Bone marrow (tissue), 2 donors: ENCODE measurements around the gene AKAP6.

ENCODE experiments used
- DNase-seq, 2 donors: peaks; one replicate each; lab custom pipeline; 2025; lab: John Stamatoyannopoulos, UW

The AKAP6 gene

DNA sequence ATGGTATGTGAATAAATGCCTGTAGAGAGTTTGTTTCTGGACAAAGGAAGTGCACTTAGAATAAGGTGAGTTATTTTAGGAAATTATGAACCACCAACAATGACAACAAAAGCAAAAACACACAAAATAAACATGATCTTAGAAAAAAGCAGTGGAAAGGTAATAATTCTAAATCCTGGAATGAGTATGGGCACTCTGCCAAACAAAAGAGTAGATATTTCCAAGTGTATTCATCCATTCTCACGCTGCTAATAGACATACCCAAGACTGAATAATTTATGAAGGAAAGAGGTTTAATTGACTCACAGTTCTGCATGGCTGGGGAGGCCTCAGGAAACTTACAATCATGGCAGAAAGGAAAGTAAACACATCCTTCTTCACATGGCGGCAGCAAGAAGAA is 340.3 kb downstream of the AKAP6 start:
- no peak for DNase-seq

DNA sequence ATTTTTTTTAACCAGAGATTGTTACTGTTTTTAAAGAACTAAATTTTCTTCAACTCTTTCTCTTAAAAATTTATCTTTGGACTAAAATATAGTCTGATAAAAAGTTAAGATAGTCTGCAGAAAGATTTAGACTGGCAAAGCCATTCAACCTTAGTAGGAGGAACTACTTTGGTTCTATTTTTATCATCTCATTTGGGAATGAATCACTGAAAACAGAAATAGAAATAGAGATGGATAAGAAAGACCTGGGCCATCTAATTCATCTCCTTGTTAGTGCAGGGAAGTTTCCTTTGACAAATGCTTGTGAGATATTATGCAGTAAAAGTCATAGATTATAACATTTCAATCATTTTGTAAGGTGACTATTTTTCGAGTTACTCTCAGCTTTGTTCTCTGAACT is 346.3 kb downstream of the AKAP6 start:
- no peak for DNase-seq

DNA sequence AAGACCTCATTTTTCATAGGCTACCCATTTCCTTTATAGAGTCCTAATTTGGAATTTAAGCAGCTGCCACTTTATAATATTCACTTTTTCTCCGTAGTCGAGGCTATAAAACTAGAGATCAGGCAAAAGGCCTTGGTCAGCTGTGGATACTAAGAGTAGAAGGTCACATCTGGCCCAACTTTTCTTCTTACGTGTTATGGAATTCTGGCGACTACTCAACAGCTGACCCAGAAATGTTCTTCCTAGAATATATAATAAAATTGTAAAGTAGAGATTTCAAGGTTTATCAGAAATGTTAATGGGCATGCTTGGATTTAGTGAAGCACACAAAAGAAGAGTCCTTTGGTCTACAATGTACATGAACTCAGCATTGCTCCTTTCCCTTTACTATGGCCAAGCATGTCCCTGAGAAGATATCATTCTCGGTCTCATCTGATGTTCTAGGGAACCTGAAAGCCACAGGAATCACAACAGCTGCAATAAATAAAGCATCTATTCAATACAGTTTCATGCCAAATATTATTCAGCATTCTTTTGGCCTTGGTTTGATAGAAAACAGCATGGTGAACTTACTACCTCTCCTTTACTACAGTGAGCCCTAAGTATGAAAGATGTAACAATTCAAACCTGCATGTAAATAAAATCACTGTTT is 348.2 kb downstream of the AKAP6 start:
- DNase-seq: no peak

DNA sequence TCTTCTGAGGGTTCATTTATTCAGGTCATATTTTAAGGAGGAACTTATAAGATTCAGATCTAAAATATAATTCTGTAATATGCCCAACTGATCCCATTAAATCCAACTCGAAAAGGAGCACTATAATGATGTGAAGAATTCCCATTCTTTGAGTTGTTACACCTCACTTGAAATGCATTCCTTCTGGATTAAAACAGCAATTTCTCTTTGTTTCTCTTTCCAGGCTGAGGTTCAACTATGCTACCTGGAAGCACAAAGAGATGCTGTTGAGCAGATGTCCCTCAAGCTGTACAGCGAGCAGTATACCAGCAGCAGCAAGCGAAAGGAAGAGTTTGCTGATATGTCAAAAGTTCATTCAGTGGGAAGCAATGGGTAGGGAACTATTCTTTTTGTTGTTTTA is 349.0 kb downstream of the AKAP6 start:
- DNase-seq: no peak

DNA sequence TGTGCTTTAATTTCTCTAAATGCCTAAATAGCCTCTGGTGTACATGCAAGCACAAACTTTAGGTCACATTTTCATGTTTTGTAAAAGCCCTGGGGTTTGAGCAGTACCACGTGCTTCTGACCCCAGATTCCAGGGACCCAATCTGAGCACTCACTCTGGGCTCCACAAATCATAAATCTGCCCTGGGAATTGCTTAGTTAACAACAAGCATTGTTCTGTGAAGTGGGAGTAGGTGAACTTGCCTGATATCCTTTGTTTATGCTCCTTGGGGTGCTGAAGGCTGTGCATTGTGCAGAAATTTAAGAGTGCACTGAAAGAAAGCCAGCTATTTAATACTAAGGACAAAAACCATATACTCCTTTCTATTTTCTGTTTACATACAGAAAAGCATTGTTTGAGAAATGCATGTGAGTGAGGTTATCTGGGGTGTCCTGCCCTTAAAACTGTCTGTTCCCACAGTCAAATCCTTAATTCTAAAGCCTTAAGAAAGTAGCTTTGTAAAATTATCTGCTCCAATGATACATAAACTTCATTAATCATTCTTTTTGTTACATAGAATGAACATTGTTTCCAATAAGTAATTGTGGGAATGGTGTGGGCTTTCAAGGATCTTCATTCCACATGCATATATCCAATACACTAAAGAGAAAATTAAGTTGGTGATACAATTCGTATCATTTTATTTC is 351.0 kb downstream of the AKAP6 start:
- DNase-seq: no peak

DNA sequence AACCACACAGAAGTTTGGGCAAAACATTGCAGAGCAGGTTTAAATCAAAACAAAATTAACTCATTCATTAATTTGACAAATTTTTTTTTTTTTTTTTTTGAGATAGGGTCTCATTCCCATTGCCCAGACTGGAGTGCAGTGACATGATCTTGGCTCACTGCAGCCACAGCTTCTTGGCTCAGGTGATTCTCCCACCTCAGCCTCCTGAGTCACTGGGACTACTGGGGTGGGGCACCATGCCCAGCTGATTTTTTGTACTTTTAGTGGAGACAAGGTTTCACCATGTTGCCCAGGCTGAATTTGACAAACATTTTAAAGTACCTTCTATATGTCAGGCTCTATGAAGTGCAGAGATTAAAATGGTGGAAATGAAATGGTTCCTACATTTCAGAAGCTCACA is 352.5 kb downstream of the AKAP6 start:
- no peak for DNase-seq

DNA sequence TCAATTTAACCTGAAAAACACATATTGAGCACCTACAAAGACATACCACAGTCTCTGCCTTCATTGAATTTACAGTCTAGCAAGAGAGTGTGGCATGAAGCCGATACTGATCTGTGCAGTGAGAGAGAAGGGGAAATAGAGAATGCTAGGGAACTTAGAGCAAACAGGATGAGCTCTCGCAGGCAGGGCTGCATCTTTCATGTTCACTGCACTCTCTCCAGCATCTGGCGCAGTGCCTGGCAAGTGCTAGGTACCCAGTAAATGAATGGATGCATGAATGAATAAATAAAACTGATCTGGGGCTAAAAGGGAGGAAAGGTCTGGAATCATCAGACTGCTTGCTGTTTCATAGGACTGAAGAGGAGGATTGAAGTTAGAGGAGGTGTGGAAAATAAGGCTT is 353.1 kb downstream of the AKAP6 start:
- no peak for DNase-seq

DNA sequence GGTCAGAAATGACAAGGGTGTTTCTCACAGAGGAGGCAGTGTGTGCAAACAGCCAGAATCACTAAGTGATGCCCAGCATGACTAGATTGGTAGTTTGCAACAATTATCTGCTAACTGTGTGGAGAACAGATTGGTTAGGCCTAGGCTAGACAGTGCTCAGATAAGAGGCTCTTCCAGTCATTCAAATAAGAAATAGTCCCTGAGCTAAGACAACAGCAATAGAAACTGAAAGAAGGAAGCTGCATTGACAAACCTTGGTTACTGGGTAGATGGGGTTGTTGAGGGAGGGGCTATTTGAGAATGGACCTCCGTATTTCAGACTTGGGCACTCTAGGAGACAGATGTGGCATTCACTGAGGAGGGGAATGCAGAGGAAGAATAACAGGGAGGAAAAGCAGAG is 354.6 kb downstream of the AKAP6 start:
- no peak for DNase-seq

DNA sequence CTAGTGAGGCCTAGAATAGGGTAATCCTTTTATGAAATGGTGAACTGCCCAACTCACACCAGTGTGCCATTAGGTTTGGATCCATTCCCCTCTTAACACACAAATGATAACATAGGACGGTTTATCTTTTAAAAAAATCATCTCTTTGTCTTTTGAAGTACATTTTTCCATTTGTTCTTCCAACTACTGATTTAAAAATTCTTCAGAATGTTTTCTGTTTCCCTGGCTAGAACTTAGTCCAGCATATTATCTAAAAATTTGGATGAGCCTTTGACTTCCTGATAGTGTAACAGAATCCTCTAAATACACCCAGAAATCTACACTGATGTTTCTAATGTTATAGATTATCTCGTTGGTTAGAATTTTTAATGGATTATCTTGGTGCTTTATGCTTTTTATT is 359.8 kb downstream of the AKAP6 start:
- DNase-seq: no peak

DNA sequence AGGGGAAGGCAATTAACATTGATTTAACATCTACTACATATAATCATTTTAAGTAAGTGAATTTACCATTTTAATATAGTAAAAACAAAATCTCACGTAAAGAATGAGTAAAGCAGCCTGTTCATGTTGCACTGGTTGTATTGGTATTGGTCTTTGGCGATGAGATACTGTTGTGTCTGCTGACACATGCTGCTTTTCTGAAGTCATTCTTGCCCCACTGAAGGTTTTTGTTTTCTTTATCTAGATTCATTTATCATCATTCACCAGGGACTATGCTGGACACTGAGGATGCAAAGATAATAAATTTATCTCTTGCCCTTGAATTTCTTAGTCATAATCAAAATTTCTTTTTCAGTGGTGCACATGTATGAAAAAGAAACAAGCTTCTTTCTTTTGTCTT is 363.3 kb downstream of the AKAP6 start:
- DNase-seq: no peak

DNA sequence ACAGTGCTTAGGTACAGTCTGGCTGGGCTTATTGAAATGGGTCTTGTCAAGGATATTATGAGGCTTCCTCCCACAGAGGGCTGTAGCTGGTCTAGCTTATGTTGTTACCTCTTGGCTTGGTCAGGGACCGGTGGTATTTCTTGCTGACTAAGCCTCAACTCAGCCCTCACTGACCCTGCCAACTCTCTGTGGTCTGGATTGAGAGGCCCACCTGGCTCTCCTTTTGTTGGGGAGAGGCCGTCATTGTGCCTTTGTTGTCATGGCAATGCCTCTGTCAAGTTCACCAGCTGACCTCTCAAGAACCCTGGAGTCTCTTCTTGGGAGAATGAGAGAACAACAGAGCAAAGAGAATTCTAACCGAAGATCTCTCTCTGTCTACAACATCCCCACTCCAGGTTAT is 364.0 kb downstream of the AKAP6 start:
- DNase-seq: no peak

DNA sequence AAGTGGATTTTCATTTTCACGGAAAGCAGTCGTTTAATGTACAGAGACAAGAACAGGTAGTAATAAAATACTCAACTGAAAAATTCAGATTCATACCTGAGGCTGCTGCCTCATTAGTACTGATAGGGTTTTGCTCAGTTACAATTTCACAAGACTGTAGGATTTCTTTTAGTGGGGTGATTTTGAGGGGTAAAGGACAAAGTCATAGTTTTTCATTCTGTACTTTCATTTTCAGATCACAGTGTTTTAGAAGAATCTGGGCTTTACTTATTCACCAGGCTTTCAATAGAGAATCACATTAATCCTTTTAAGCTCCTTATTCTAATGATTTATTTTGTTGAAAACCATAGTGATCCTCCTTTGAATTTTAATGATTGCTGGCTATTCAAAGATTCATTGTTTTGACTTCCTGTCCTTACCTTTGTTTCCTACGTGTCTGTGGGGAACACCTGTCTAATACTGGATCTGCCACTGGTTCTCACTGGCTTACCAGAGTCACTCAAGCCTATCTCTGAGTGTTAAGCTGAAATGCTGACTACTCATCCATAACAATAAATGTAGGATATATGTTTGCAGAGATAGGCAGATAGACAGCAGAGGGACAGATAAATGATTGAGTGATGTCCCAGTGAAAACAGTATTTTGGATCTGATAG is 365.8 kb downstream of the AKAP6 start:
- DNase-seq: no peak

DNA sequence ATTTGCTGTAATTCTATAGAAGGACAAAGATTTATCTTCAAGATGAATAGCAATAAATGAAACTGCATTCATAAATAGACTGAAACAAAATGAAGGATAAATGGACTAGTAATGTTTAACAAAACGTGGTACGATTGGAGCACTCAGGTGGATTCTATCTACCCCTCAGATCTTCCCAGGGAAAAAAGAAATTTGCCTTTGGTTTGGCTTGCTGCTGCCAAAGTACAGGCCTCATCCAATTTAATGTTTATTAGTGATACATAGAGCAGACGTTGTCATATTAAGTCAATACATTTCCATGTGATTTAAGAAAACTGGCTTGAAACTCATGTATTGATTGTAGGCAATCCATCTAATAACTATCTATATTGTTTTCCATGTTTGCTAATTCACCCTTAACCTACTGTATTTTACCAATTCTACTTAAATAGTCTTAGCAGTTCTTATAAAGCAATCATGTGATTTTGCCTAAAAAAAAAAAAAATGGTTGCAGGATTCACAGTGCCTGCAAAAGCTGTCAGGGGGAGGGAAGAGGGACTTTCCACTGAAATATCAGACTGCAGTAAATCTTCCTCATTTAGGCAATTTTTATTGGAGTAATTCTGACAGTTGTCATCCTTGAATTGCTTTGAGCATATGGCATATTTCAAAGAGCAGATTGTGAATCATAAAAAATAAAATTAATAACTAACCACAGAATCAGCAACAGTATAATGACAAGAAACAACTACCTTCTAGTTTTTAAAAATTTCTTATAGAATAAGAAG is 367.4 kb downstream of the AKAP6 start:
- DNase-seq: no peak

DNA sequence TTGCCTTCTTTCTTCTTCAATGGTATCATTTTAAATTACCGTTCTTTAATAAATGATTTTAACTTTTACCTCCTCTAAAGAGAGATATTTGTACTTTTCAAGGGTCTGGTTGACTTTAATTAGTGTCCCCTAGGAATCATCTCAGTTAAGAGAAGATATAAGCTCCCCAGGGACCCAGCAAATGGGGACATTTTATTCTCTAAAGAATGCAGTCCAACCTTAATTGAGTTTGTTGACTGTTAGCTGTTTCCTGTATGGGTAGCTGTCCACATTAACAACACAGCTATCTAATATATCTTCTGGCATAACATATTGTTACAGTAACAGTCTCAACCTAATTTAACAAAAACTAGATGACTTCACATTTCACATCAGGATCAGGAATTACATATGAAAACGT is 368.0 kb downstream of the AKAP6 start:
- no peak for DNase-seq

DNA sequence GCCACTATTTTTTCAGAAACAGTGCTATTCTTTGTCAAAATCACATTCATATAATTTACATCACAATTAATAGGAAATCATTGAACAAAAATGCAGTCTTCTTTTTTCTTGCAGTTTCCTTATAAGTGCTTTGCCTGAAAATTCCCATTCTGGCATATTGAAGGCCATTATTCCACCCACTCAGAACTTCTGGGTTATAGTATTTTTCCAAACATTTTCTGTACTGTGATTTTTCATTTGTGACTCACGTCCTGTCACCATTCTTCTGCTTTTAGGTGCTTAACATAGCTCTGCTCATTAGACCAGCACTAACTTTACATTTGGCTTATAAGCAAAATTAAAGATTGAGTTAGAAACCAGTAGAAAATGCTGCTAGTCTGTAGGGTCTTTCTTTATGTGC is 368.6 kb downstream of the AKAP6 start:
- DNase-seq: no peak

DNA sequence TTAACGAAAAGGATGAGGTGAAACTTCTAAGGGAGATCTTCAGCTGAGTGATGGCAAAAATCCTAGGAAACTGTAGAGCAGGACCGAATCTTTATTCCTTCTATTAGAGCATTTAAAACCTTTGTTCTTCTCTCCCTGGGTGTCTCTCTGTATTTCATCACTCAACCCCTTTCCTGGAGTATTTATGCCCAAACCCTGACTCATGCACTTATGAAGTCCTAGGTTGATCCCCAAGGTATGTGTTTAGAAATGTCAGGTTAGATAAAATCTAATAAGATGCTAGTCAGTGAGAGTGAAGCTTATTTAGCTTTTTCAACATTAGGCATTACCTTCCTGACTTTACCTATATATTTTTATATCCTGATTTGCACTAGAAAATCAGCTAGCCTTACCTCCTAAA is 369.7 kb downstream of the AKAP6 start:
- DNase-seq: no peak

DNA sequence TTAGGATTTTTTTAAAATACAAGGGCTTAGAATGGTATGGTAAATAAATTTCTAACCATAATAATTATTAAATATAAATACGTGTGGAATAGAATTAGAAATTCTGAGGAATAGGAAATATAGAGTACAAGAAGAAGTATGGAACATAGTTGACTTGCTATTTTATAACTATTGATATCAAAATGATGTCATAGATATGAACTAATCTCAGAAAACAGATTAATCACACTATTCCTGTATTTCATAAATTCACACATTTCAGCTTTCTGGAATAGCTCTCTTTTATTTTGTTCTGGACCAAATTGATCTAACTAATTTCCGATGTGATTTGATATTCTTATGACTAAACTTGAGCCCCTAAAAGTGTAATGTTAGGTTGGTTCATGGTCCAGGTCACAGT is 372.4 kb downstream of the AKAP6 start:
- DNase-seq: no peak

DNA sequence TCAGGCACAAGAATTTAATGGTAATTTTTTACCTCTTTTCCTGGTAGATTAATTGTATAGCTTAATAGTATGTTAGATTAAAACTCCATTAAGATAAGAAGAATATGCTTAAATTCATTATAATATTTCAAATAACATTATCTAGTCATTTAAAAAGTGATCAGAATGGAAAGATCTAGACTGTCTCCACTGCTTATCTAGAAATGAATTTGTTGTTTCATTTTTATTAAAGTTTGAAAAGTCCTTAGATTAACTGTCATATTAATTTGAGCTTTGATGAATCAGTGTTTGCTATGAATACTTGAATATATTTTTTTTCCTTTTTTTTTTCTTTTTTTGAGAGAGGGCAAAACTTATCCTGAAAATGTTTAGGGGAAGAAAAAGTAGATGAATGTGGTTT is 373.0 kb downstream of the AKAP6 start:
- DNase-seq: no peak

DNA sequence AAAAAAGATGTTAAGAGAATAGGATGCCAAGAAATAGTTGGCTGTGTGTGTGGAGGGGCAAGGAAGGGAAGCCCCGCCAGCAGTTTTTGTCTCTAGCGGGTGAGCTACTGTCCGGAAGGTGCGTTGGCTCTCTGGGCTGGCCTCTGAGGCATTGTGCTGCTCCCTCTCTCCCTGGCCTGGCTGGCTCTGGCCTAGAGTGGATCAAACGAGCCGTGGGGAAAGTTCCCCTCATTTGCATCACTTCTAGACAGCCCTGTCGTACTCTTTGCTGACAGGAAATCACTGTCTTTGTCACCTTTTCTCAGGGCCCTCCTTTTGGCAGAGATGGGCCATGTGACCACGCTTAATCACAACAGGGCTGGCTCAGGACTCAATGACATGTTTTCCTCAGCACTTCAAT is 373.5 kb downstream of the AKAP6 start:
- DNase-seq: no peak

DNA sequence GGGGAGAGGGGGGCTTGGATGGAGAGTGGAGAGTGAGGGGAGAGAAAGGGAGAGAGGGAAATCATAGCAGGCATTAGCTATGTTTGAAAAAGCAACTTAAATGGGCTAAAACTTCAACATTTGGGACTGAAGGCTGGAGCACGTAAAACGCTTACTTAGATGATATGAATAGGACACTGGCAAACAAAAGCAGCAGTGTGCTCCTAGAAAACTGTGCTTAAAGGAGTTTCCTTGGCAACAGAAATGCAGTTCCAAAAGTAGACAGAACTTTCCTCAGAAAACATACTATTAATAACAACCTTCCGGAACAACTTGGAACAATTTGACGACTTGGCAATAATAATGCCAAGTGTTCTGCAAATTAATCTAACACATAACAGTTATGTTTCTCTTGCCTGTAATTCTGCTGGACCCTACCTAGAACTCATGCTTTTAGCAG is 374.1 kb downstream of the AKAP6 start:
- DNase-seq: no peak

DNA sequence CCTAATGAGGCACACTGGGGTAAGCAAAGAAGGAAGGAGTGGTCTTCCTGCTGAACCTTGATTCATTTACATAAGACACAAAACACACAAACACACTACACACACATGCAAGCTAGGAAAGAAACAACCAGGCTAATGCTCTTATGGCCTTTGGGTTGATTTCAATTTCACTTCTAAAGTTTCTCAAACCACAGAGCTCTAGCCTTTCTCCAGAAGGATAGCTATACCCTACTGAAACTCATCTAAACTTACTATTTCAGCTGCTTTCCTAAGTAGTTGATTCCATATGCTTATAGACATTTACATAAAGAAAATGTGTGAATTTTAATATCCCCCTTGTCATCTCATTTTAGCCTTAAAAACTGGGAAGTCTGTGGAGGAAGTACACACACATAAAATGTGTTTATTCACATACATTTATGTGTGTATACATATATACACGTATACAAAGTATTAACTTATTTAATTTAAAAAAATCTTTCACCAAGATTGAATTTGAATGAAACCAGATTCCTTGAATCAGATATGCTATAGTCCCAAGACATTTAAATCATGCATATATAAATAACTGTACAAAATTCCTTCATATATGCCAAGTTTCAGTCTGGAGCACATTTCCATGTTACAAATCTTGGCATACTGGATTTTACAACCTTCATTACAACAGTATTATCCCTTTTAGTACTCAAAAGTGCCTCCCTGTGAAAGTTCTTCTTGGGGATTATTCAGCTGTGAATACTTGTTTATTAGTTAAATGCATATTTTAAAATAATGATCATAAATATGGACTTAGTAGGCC is 377.8 kb downstream of the AKAP6 start:
- DNase-seq: no peak
